Measurements from ENCODE around the gene IFITM2.
A peak's percentile ranks its signal among the peaks of the same experiment; 100 is the strongest.
"Not testable (repeated sequence)": the region's sequence is repeated elsewhere in the genome, so short reads cannot be mapped to it uniquely, and the experiment has no call there.

Gene IFITM2

DNA sequence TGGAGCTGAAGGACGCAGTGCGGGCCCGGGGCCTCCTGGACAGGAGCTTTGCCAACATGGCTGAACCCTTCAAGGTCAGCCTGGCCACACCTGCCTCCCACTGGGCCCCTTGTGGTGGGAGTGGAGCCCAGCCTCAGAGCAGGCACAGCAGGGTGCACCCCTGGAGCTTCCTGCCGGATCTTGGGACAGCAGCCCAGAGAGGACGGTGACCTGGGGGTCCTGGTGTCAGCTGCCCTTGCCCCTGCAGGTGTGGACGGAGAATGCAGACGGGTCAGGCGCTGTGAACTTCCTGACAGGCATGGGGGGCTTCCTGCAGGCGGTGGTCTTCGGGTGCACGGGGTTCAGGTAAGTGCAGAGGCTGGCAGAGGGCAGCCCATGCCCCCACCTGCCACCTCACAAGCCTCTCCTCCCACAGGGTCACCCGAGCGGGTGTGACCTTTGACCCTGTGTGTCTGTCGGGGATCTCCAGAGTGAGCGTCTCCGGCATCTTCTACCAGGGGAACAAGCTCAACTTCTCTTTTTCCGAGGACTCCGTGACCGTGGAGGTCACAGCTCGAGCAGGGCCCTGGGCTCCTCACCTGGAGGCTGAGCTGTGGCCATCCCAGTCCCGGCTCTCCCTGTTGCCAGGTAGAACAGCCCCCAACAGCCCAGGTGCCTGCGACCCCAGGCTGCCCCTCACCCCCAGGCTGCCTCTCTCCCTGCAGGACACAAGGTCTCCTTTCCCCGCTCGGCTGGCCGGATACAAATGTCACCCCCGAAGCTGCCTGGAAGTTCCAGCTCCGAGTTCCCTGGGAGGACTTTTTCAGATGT is 13.6 kb upstream of the IFITM2 start:
- DNase-seq, result no peak

DNA sequence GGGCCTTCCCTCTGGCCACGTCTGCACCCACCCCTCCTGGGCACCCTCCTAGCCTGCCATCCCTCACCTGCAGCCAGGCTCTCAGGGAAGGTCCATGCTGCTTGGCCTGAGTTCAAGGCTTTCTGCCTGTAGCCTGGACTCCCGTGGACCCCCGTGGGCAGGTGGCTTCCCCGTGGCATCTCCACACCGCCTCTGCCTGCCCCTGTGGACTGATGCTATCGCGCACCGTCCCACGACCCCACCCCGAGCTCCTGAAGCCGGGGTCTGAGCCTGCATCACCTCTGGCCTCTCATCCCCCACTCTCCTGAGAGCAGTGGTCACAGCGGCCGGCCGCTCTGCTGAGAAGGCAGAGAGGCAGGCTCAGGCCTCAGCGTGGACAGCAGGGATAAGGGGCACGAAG is 12.8 kb upstream of the IFITM2 start:
- DNase-seq, result no peak

DNA sequence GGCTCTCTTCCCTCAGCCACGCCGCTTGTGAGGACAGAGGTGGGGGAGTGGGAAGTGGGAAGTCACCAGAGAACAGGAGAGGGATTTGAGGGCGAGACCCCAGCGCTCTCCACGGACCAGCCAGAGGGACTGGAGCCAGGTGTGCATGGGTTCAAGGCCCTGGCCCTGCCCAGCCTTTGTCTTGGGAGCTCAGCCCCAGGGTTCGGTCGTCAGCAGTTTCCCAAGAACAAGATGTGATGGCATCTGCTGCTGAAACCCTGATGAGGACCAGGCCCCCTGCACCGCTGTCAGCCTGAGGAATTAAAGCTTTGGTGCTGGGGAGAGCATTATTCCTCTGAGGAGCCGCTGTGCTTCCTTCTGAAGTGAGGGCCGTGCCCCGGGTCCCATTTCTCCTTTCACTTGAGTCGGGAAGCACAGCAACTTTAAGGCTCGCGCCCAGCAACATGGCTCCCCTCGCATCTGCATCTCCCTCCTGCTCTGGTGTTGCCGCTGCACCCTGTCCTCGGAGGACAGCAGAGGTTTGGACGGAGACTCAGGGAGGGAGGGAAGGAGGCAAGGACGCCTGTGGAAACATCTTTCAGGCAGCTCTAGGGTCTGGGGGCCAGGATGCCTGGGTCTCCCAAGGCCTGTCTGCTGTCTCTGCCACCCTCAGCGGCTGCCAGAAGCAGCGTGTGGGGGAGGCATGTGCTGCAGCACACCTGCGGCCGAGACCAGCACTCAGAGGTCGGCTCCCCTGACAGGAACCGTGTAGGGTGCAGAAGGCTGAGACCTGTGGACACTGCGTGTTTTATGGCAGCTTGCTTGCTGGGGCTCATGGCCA is 12.1 kb upstream of the IFITM2 start:
- no peak for DNase-seq

DNA sequence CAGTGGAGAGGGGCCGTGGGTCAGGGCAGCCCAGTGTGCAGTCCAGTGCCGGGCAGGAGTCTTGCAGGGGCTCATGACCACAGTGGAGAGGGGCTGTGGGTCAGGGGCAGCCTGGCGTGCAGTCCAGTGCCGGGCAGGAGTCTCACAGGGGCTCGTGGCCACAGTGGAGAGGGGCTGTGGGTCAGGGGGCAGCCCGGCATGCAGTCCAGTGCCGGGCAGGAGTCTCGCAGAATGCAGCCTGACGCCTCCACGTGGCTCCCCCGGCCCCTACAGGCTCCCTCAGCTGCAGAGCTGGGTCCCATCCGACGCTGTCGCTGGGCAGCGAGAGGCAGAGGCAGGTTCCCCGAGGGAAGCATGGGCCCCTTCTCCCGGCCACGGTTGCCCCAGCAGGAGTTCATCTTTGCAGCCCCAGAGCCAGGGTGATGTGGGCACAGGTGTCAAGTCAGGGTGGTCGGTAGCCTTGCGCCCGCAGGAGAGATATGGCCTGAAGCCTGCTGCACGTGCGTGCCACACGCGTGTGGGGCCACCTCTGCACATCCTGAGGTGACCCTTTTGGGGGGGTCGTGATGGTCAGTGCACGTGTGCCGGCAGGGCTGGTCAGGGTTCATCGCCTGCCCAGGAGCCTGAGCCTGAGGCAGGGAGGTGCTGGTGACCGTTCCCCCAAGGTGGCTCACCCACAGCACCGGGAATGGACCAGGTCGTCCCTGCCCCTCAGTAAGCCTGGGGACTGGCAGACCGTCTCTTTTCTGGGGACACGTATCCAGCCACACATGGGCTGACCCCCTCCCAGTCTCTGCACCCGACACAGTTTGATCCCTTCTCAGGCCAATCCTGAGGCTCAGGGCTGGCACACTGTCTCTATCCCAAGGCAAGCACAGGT is 11.2 kb upstream of the IFITM2 start:
- DNase-seq, result no peak

DNA sequence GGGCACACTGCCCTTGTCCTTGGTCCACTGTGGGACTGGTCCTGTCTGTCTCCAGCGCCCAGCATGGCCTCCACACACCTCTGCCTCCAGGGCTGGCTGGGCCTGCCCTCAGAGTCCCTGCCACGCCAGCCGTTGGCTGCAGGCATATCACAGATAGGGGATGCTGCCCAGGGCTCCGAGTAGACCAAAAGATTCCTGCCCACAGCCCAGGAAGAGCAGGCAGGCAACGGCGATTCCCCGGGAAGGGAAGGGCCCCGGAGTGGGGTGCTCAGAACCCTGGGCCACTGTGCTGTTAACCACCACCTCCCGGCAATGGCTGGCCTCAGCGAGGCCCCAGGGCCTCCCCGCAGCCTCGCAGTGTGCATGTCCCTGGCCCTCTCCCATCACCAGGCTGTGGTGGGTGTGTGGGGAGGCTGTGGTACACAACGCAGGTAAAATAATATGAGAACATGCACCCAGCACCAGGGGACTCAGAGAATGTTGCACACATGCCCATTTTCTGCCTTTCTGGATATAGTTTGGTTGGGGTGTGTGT is 10.5 kb upstream of the IFITM2 start:
- DNase-seq, result no peak

DNA sequence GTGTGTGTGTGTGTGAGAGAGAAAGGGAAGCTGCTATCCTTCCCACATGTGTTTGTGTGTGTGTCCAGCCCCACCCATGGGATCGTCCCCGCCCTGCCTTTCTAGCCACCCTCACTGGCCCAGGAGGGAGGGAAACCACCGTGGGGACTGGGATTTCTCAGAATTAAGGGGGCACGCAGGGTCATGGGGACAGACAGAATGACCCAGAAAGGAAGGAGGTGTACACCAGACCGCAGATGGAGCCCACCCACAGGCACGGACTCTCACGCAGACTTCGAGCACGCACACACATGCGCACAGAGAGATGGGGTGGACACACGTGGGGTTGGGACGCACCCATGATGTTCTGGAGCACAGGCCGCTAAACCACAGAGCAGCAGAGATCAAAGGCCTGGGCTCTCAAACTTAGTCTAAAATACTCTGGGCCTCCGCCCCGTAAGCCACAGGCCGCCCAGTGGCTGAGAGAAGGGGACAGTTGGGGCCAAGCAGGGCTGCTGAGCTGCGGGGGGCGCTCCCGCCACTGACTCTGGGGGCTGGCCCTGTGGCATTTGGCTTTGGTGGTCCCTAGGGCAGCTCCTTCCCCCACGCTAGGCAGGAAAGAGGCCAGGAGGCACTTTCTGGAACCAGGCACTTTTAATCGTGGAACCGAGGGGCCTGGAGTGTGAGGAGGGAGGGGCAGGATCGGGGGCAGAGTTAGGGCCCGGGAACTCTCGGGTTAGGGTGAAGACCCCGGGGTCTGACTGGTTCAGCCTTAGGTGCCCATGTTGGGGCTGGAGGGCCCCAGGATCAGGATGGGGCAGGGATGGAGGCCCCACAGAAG is 9.8 kb upstream of the IFITM2 start:
- DNase-seq, result peak in 1 of 2 donors; percentile 49

DNA sequence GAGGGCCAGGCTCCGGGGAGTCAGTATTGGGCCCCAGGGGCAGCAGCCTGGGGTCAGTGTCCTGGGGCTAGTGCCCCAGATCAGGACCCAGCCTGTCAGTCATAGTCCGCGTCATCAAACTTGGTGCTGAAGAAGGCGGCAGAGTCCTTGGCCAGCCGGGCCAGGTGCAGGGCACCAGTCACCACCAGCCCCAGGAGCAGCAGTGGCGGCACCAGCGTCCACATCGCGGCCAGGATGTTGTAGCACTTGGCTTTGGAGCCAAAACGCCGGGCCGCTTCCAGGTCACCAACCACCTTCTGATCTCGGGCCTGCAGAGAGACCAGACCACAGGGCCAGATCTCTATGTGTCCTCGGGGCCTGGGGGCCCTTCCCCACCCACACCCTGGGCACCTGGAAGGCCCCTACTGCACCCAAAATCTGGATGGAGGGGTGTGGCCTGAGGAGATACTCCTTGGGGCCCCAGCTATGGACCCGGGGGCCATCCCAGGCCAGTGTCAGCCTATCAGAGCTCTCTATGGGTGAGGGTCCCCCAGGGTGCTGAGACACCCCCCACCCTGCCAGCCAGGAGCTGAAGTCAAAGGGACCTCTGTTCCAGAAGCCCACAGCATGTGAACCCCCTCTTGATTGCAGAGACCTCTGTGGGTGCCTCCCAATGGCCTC is 9.1 kb upstream of the IFITM2 start:
- DNase-seq, result no peak

DNA sequence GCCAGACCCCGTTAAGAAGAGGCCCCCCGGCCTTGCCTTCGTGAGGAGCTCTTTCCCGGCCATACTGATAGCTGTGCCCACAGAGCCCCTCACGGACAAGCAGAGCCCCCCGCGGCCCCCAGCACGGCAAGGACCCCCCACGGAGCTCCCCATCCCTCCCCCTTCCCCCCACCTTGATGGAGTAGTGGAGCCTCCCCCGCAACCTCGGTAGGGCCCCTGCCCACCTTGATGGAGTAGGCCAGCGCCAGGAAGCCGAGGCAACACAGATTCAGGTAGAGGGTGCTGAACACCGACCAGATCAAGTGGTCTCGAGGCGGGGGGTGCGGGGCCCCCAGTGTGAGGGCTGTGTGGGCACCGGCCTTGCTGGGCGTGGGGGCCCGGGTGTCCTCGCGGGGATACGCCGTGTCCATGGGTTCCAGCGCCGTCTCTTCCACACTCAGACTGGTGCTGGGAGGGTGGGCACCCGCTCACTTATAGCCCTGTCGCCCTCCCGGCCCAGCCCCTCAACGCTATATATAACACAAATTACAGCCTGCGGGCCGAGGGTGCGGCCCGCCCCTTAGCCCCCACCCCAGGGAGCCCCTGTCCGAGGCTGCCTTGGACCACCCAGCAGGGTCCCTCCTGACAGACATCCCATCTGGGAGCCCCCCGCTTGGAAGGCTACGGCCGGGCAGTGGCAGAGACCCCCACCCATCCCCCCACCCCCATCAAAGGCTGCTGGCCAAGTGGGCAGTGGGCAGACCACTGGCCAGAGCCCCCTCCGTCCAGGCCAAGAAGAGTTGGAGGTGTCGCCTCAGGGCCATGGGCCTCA is 8.3 kb upstream of the IFITM2 start, which contains the start of gene IFITM5:
TSS of gene IFITM5 (minus strand) at position 446 of the 811 bp plus-strand sequence. CDS start at position 410, 36 bp downstream.
- DNase-seq, result no peak

DNA sequence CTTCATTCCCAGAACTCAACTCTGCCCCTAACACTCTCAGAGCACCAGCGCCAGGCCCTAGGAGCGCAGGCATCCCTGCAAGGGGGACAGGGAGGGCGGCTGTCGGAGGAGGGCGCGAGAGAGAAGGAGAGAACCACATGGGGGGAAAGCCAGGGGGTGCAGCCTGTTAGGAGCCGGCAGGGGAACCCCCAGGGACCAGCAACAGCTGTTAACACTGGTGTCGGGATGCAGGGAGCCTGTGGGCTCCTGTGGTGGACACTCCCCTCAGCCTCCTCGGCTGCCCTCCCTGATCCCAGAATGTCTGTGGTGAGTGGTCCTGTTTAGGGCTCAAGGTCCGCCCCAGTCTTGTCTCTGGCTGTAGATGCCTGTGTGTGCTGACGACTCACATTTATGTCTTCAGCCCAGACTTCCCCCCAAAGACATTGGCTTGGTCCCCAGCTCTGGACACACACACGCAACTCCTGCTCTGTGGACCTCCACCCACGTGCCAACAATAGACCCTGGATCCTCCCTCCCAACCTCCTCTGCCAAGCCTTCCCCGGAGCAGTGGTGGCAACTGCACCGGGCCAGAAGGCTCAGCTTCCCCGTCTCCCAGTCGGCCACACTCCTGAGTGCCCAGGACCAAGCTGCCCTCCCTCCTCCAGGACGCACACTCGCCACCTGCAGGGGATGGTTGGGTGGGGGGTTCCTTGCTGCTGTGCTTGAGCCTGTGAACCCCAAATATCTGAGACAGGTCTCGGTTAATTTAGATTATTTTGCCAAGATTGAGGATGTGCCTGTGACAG is 7.5 kb upstream of the IFITM2 start:
- DNase-seq, result no peak

DNA sequence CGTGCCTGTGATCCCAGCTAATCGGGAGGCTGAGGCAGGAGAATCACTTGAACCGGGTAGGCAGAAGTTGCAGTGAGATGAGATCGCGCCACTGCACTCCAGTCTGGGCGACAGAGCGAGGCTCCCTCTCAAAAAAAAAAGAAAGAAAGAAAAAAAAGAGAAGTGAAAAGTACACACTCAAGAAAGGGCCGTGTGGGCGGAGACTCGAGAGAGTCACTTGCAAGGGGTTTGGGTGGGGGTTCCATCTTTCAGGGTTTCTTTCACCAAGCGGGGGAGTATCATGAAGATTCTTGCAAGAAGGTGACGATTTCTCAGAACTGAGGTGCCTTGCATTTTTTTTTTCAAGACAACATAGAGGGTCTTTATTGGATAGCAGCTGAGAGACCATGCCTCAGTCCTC is 4.3 kb upstream of the IFITM2 start:
- no peak for DNase-seq

DNA sequence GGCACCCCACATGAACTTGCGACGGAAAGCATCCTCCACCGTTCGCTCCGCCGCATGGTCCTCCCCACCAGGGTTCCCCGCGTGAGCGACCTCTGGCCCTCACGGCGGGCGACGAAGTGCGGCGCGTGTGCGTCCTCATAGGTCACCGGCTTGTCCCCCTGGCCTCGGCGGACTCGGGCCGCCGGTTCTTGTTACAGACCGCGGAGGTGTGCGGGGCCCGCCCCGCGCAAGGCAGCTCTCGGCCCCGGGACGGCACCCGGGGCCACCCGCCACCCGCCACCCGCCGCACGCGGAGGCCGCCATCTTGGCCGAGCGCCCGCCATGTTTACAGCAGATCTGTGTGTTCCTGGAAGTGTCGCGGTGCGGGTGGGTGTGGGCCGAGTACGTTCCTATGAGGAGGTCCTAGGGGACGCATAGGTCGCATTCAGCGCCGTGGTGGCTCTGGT is 3.5 kb upstream of the IFITM2 start:
- DNase-seq, result no peak

DNA sequence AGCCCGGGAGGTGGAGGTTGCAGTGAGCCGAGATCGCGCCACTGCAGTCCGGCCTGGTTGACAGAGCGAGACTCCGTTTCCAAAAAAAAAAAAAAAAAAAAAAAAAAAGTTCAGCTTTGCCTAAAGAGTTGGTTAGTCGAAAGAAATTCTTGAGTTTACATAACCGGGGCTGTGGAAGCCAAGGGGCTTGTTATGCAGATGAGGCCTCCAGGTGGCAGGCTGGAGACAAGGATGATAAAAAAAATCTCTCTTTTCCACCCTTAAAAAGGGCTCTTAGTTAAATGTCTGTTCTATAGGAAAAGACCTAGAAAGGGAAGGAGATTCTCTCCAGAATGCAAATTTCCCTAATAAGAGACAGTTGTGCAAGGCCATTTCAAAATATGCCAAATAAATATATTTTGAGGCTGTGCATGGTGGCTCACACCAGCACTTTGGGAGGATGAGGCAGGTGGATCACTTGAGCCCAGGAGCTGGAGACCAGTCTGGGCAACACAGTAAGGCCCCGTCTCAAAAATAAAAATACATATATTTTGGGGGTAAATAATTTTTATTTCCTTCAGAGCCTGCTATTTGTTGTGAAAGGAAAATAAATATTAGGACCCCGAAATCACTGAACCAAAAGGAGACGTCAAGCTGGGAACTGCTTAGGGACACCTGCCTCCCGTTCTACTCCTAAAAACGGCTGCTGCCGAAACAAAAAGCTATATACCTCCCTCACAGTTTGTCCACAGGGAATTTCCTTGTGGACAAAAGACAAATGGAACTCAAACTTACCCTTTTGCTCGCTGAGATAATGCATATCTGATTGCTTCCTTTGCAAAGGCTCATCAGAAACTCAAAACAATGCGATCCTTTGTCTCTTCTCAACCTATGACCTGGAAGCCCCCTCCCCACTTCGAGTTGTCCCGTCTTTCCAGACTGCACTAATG is 2.4 kb upstream of the IFITM2 start:
- peak; percentile 14 to 54 for DNase-seq

DNA sequence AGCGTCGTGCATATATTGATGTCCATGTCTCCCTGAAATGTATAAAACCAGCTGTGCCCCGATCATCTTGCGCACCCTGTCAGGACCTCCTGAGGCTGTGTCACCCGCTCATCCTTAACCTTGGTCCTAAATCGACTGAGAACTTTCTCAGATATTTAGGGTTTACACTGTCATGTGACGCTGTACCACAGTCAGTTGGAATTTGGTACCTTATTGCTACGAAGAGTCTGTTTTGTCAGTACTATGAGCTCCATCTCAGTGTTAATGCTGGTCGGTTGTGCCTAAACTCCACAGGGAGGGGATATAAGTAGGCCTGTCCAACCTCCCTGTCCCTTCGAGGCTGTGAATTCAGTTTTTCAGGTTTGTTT is 1.8 kb upstream of the IFITM2 start:
- DNase-seq, result no peak

DNA sequence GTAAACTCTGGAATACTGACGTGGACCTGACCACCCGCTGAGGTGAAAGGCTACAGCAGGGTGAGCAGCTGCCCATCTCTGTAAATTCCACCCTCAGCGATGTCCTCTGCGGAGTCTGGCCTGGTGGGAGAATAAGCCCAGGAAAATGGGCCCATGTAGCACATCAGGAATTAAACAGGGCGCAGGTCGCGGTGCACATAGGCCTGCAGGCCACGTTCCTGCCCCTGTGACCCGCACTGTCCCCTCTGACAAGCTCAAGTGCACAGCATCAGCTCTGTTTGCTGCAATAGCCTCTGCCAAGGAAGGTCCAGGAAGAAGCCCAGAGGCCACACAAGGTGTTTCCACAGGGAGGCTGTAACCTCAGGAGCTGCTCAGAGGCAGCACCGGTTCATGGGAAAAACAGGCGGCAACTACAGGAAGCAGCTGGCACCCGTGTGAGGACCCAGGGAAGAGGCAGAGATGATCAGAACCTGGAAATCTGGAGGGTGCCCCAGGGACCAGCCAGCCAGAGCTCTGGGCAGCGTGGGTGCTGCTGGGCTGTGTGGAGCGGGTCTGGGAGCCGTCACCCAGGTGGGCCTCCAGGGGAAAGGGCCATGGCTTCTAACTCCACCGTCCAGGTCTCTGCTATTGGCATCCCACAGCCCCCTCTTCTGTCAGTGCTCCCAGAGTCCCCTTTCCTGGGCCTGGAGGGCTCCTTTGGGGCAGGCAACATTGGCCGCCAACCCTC is 808 bp upstream of the IFITM2 start:
- DNase-seq, result no peak

DNA sequence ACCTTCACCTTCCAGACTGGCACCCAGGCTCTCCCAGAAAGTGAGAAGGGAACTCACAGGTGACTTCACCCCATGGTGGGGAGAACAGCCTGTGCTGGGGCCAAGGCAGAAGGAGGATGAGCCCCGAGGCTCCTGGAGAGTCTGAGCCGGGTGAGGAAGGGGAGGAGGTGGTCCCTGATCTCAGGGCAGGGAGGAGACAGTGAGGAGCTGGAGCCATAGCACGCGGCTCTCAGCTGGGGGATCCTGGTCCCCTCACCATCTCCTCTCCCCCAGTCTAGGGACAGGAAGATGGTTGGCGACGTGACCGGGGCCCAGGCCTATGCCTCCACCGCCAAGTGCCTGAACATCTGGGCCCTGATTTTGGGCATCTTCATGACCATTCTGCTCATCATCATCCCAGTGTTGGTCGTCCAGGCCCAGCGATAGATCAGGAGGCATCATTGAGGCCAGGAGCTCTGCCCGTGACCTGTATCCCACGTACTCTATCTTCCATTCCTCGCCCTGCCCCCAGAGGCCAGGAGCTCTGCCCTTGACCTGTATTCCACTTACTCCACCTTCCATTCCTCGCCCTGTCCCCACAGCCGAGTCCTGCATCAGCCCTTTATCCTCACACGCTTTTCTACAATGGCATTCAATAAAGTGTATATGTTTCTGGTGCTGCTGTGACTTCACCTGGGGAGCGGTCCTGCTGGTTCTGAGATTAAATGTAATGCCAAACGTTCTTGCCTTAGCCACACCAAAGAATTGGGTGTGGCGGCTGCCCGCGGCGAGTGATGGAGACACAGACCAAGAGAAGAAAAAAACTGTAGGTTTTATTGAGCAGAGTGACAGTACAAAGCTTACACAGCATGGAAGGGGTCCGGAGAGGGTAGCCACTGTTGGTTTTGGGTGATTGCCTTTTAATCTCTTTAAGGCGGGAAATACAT is 1.4 kb downstream of the IFITM2 start:
- not testable (repeated sequence) for DNase-seq

DNA sequence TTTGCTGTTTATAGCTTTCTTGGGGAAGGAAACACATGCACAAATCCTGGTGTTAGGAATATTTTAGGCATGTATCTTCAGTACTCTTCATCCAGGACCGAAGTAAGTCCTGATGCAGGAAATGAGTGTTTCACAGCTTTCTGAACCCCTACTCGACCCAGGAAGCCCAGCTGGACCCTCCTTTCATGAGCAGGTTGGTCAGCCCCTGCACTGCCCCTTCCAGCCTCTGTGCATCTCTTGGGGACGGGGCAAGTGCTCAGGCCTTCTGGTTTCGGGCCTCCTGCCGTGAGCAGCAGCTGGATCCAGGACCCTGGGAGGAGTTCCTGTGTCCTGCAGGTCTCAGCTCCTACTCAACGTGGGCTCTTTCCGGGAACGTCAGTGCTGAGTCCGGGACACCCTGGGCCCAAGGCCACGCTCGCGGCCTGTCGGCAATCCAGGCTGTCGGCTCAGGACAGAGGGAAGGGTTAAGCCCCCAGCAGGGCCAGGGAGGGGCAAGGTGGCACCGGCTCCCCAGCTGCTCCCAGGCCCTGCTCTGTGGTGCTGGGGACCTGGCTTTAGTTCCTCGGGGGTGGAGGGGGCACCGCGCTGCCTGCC is 2.5 kb downstream of the IFITM2 start:
- DNase-seq, result not testable (repeated sequence)

All from inflammatory macrophage treated with lipopolysaccharide for 1 hour (primary cell).